WERI-Rb-1 (cell line): Measurements from ENCODE around the gene ABO.
"Not testable (repeated sequence)": the region's sequence is repeated elsewhere in the genome, so short reads cannot be mapped to it uniquely, and the experiment has no call there.

Source experiments
- DNase-seq: peaks from one replicate; pipeline ENCODE4 v3.0.0-alpha.2; 2020
- H3K27ac ChIP-seq: fragments of 250-450 bp; sonication (Bioruptor Pico); 2 replicates; pipeline ENCODE4 v1.5.1; 2020; ENCODE audit warnings: mild to moderate bottlenecking, moderate library complexity
- H3K27me3 ChIP-seq: fragments of 250-450 bp; sonication (Bioruptor Pico); 2 replicates; pipeline ENCODE4 v1.5.1; 2021; ENCODE audit warnings: mild to moderate bottlenecking, low read depth, moderate library complexity; ENCODE audit not compliant: insufficient read depth, severe bottlenecking
- H3K36me3 ChIP-seq: fragments of 250-450 bp; sonication (Bioruptor Pico); 2 replicates; pipeline ENCODE4 v1.5.1; 2020; ENCODE audit warnings: mild to moderate bottlenecking, moderate library complexity
- H3K4me3 ChIP-seq: 2 replicates; pipeline ENCODE4 v1.5.1; 2011; ENCODE audit warnings: low read depth, mild to moderate bottlenecking, control low read depth, low read length
- H3K9me3 ChIP-seq: fragments of 250-450 bp; sonication (Bioruptor Pico); 2 replicates; pipeline ENCODE4 v1.5.1; 2021; ENCODE audit warnings: mild to moderate bottlenecking, moderate library complexity; ENCODE audit not compliant: severe bottlenecking
- CTCF ChIP-seq: IDR thresholded peaks from 2 replicates; pipeline ENCODE4 v1.5.1; 2011; ENCODE audit warnings: low read depth, mild to moderate bottlenecking, control low read depth, inconsistent platforms, low read length

The ABO gene

GRCh38 chr9:133255371-133256135 lies 19.4 kb downstream of the ABO start:
- no peak for TF ChIP-seq CTCF
- Histone ChIP-seq H3K36me3 (no peaks in the 10 kb centered on the region), H3K27ac (no peak overlapping the region), H3K4me3 (no peak overlapping the region), H3K27me3 (no peaks in the 10 kb centered on the region), H3K9me3 (peaks cover 3% of the 10 kb centered on the region)
- DNase-seq: no peak

- TF ChIP-seq CTCF: no peak
- DNase-seq: no peak
Measured at GRCh38 chr9:133254471-133254870, 20.5 kb downstream of the ABO start.

GRCh38 chr9:133253268-133253667 lies 21.7 kb downstream of the ABO start:
- H3K27ac ChIP-seq: no peak overlapping the region
- DNase-seq: no peak
- H3K4me3 ChIP-seq: no peak overlapping the region
- H3K36me3 ChIP-seq: no peaks in the 10 kb centered on the region
- TF ChIP-seq CTCF: no peak
- peaks cover 3% of the 10 kb centered on the region for H3K9me3 ChIP-seq
- no peaks in the 10 kb centered on the region for H3K27me3 ChIP-seq

More at GRCh38 chr9:133254471-133254870, 20.5 kb downstream of the ABO start:
- Histone ChIP-seq H3K9me3 (peaks cover 3% of the 10 kb centered on the region), H3K27me3 (no peaks in the 10 kb centered on the region), H3K36me3 (no peaks in the 10 kb centered on the region), H3K27ac (no peak overlapping the region), H3K4me3 (no peak overlapping the region)

GRCh38 chr9:133252301-133253020 lies 22.5 kb downstream of the ABO start:
- Histone ChIP-seq H3K4me3 (no peak overlapping the region), H3K27me3 (no peaks in the 10 kb centered on the region), H3K27ac (no peak overlapping the region), H3K9me3 (peaks cover 3% of the 10 kb centered on the region), H3K36me3 (no peaks in the 10 kb centered on the region)
- DNase-seq: no peak
- no peak for TF ChIP-seq CTCF

- peaks cover 3% of the 10 kb centered on the region for H3K9me3 ChIP-seq
- no peak overlapping the region for H3K4me3 ChIP-seq
- no peak for DNase-seq
- no peaks in the 10 kb centered on the region for H3K27me3 ChIP-seq
- H3K27ac ChIP-seq: no peak overlapping the region
- no peaks in the 10 kb centered on the region for H3K36me3 ChIP-seq
- no peak for TF ChIP-seq CTCF
Measured at GRCh38 chr9:133251773-133252172, 23.2 kb downstream of the ABO start.

- DNase-seq, H3K4me3 ChIP-seq, H3K27me3 ChIP-seq, H3K27ac ChIP-seq, H3K9me3 ChIP-seq, H3K36me3 ChIP-seq: not testable (repeated sequence)
Measured at GRCh38 chr9:133251221-133251620, 23.8 kb downstream of the ABO start.
